Tibial nerve (tissue), 4 donors: ENCODE results near the gene DHRS2.
"Not testable (repeated sequence)": the region's sequence is repeated elsewhere in the genome, so short reads cannot be mapped to it uniquely, and the experiment has no call there.

ENCODE experiments used
- CTCF ChIP-seq, 5 experiments: fragments of 200-600 bp in 3 of 5; fragments of 450-650 bp in 2 of 5; sonication (generic) in 3 of 5; IDR thresholded peaks; one replicate each; pipeline ENCODE4 v1.5.1; 2016 to 2019; ENCODE audit warnings: antibody characterized with exemption in 5 of 5, mild to moderate bottlenecking in 3 of 5, moderate library complexity in 2 of 5
- EP300 ChIP-seq, 2 donors: sonication (generic); formaldehyde crosslinking; IDR thresholded peaks; one replicate each; pipeline ENCODE4 v1.6.1; 2017; ENCODE audit warnings: antibody characterized with exemption in 2 of 2, mild to moderate bottlenecking in 1 of 2

DNA sequence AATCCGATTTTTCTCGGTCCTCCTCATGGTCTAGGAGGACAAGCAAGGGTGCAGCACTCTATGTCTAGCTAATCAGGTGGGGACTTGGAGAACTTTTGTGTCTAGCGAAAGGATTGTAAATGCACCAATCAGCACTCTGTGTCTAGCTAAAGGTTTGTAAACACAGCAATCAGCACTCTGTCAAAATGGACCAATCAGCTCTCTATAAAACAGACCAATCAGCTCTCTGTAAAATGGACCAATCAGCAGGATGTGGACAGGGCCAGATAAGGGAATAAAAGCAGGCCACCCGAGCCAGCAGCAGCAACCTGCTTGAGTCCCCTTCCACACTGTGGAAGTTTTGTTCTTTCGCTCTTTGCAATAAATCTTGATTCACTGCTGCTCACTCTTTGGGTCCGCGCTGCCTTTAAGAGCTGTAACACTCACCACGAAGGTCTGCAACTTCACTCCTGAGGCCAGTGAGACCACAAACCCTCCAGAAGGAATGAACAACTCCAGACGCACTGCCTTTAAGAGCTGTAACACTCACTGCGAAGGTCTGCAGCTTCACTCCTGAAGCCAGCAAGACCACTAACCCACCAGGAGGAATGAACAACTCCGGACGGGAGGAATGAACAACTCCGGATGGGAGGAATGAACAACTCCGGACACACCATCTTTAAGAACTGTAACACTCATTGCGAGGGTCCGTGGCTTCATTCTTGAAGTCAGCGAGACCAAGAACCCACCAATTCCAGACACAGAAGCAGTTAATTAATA is 1.7 kb downstream of the DHRS2 start:
- TF ChIP-seq EP300, CTCF (IDR thresholded peaks at IDR 0.05): not testable (repeated sequence)
